HTERT RPE-1 (cell line): Measurements from ENCODE around the gene ERI2.
"Not testable (repeated sequence)": the region's sequence is repeated elsewhere in the genome, so short reads cannot be mapped to it uniquely, and the experiment has no call there.

Experiments used
- in situ Hi-C: fragments of 300-500 bp; cut with MboI; formaldehyde crosslinking; loops from 4 replicates; pipeline ENCODE4 v1.14.3; 2020; ENCODE audit warnings: low sequenced_read_pairs

Gene ERI2

GRCh38 chr16:20818929-20819585, 12.8 kb upstream of the ERI2 start:
- in situ Hi-C loops = no loop called here

- in situ Hi-C loops = no loop called here
These were observed 8.5 kb upstream of the ERI2 start for GRCh38 chr16:20814784-20815183.

- in situ Hi-C loops = no loop called here
These were observed 6.2 kb upstream of the ERI2 start for GRCh38 chr16:20812510-20812909.

GRCh38 chr16:20811889-20812439, 5.7 kb upstream of the ERI2 start:
- in situ Hi-C loops = no loop called here

- in situ Hi-C loops = no loop called here
These were observed 1.6 kb upstream of the ERI2 start for GRCh38 chr16:20807862-20808261.

- in situ Hi-C loops = not testable (repeated sequence)
These were observed 546 bp downstream of the ERI2 start for GRCh38 chr16:20805684-20806167.

- in situ Hi-C loops = no loop called here
These were observed 2.6 kb downstream of the ERI2 start for GRCh38 chr16:20803561-20804214.

- in situ Hi-C loops = no loop called here
These were observed 3.1 kb downstream of the ERI2 start for GRCh38 chr16:20803192-20803560.

- in situ Hi-C loops = no loop called here
These were observed 5.0 kb downstream of the ERI2 start for GRCh38 chr16:20801278-20801677.

- in situ Hi-C loops = no loop called here
These were observed 6.7 kb downstream of the ERI2 start for GRCh38 chr16:20799599-20799998.

GRCh38 chr16:20798364-20798763, 7.9 kb downstream of the ERI2 start:
- in situ Hi-C loops = no loop called here

- in situ Hi-C loops = no loop called here
These were observed 14.2 kb downstream of the ERI2 start for GRCh38 chr16:20791923-20792612.

GRCh38 chr16:20789130-20789529, 17.1 kb downstream of the ERI2 start:
- in situ Hi-C loops = no loop called here

GRCh38 chr16:20784204-20784603, 22.1 kb downstream of the ERI2 start:
- in situ Hi-C loops = no loop called here

- in situ Hi-C loops = no loop called here
These were observed 23.8 kb downstream of the ERI2 start for GRCh38 chr16:20782470-20782869.

- in situ Hi-C loops = no loop called here
These were observed 24.6 kb downstream of the ERI2 start for GRCh38 chr16:20781697-20782096.

GRCh38 chr16:20774703-20775362, 31.4 kb downstream of the ERI2 start:
- in situ Hi-C loops = no loop called here

GRCh38 chr16:20773679-20774078, 32.6 kb downstream of the ERI2 start:
- in situ Hi-C loops = no loop called here

- in situ Hi-C loops = no loop called here
These were observed 37.5 kb downstream of the ERI2 start for GRCh38 chr16:20768818-20769217.

- in situ Hi-C loops = no loop called here
These were observed 38.2 kb downstream of the ERI2 start for GRCh38 chr16:20768121-20768520.

GRCh38 chr16:20767577-20767976, 38.7 kb downstream of the ERI2 start:
- in situ Hi-C loops = no loop called here
